Bone marrow (tissue), 2 donors: ENCODE measurements around the gene CASTOR1.

ENCODE experiments used
- DNase-seq, 2 donors: peaks; one replicate each; lab custom pipeline; 2025; lab: John Stamatoyannopoulos, UW

Gene CASTOR1

GRCh38 chr22:30297991-30298701 lies 8.8 kb upstream of the CASTOR1 start:
- no peak for DNase-seq

GRCh38 chr22:30297276-30297990 lies 8.1 kb upstream of the CASTOR1 start:
- no peak for DNase-seq

GRCh38 chr22:30296833-30297232 lies 7.5 kb upstream of the CASTOR1 start:
- DNase-seq: no peak

GRCh38 chr22:30296324-30296723 lies 7.0 kb upstream of the CASTOR1 start:
- DNase-seq: no peak

- no peak for DNase-seq
These were observed 6.3 kb upstream of the CASTOR1 start for GRCh38 chr22:30295576-30295975.

- DNase-seq: no peak
These were observed 5.5 kb upstream of the CASTOR1 start for GRCh38 chr22:30294830-30295229.

- no peak for DNase-seq
These were observed 4.8 kb upstream of the CASTOR1 start for GRCh38 chr22:30294066-30294465.

GRCh38 chr22:30293026-30293425 lies 3.7 kb upstream of the CASTOR1 start:
- DNase-seq: no peak

- DNase-seq: no peak
These were observed 3.0 kb upstream of the CASTOR1 start for GRCh38 chr22:30292069-30292970.

- DNase-seq: no peak
These were observed 2.0 kb upstream of the CASTOR1 start for GRCh38 chr22:30291058-30291892.

- no peak for DNase-seq
These were observed 1.2 kb upstream of the CASTOR1 start for GRCh38 chr22:30290342-30291057.

GRCh38 chr22:30289980-30290313 lies 642 bp upstream of the CASTOR1 start:
- DNase-seq: no peak

GRCh38 chr22:30288419-30289140 lies 725 bp downstream of the CASTOR1 start:
- DNase-seq: no peak

GRCh38 chr22:30287648-30288418 lies 1.5 kb downstream of the CASTOR1 start:
- peak; percentile 48 to 63 for DNase-seq

GRCh38 chr22:30286813-30287647 lies 2.3 kb downstream of the CASTOR1 start:
- peak; percentile 45 to 60 for DNase-seq

GRCh38 chr22:30286331-30286730 lies 3.0 kb downstream of the CASTOR1 start:
- DNase-seq: no peak

- DNase-seq: no peak
These were observed 3.5 kb downstream of the CASTOR1 start for GRCh38 chr22:30285846-30286200.

- no peak for DNase-seq
These were observed 4.0 kb downstream of the CASTOR1 start for GRCh38 chr22:30285176-30285845.
